ENCODE measurements around the gene SNTG2.
"Not testable (repeated sequence)": the region's sequence is repeated elsewhere in the genome, so short reads cannot be mapped to it uniquely, and the experiment has no call there.

DNA sequence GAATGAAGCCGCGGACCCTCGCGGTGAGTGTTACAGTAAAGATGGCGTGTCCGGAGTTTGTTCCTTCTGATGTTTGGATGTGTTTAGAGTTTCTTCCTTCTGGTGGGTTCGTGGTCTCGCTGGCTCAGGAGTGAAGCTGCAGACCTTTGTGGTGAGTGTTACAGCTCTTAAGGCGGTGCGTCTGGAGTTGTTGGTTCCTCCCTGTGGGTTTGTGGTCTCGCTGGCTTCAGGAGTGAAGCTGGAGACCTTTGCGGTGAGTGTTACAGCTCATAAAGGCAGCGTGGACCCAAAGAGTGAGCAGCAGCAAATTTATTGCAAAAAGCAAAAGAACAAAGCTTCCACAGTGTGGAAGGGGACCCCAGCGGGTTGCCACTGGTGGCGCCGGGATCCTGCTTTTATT lies 183.2 kb downstream of the SNTG2 start:
- TF ChIP-seq, protein P1, sequence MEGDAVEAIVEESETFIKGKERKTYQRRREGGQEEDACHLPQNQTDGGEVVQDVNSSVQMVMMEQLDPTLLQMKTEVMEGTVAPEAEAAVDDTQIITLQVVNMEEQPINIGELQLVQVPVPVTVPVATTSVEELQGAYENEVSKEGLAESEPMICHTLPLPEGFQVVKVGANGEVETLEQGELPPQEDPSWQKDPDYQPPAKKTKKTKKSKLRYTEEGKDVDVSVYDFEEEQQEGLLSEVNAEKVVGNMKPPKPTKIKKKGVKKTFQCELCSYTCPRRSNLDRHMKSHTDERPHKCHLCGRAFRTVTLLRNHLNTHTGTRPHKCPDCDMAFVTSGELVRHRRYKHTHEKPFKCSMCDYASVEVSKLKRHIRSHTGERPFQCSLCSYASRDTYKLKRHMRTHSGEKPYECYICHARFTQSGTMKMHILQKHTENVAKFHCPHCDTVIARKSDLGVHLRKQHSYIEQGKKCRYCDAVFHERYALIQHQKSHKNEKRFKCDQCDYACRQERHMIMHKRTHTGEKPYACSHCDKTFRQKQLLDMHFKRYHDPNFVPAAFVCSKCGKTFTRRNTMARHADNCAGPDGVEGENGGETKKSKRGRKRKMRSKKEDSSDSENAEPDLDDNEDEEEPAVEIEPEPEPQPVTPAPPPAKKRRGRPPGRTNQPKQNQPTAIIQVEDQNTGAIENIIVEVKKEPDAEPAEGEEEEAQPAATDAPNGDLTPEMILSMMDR (IDR thresholded peaks at IDR 0.05): not testable (repeated sequence)
- TF ChIP-seq EP300 (IDR thresholded peaks at IDR 0.05): not testable (repeated sequence)

Measured in esophagus muscularis mucosa (tissue), 3 donors.